WTC11 (cell line): ENCODE results near the gene SPDYE16. TPM values are rescaled to one million over a fixed set of nuclear protein-coding genes. Genes with fewer than 3 reads are reported as not detected.

ENCODE experiments used
- AFF4 ChIP-seq: sonication (generic); formaldehyde crosslinking; IDR thresholded peaks from 2 replicates; pipeline ENCODE4 v1.8.1; 2023; ENCODE audit warnings: mild to moderate bottlenecking, missing genetic modification reagents, borderline replicate concordance
- AR ChIP-seq: fragments of 250-450 bp; sonication (Bioruptor Pico); IDR thresholded peaks from 2 replicates; pipeline ENCODE4 v1.9.0; 2021; ENCODE audit warnings: mild to moderate bottlenecking
- CREB1 ChIP-seq: sonication (generic); formaldehyde crosslinking; IDR thresholded peaks from 2 replicates; pipeline ENCODE4 v1.8.0; 2023; ENCODE audit warnings: mild to moderate bottlenecking, missing genetic modification reagents
- CTCF ChIP-seq: fragments of 200-600 bp; IDR thresholded peaks from 2 replicates; pipeline ENCODE4 v1.8.0; 2022; ENCODE audit warnings: antibody characterized with exemption
- E2F4 ChIP-seq: sonication (generic); formaldehyde crosslinking; IDR thresholded peaks from 2 replicates; pipeline ENCODE4 v1.8.1; 2022; ENCODE audit warnings: low read depth, mild to moderate bottlenecking, moderate library complexity, missing genetic modification reagents, borderline replicate concordance
- JAZF1 ChIP-seq: fragments of 250-450 bp; sonication (Bioruptor Pico); IDR thresholded peaks from 2 replicates; pipeline ENCODE4 v1.9.0; 2021; ENCODE audit warnings: moderate library complexity, mild to moderate bottlenecking, inconsistent platforms
- MYBL2 ChIP-seq: sonication (generic); formaldehyde crosslinking; IDR thresholded peaks from 2 replicates; pipeline ENCODE4 v1.8.1; 2023; ENCODE audit warnings: mild to moderate bottlenecking, moderate library complexity, missing genetic modification reagents
- NR3C1 ChIP-seq: sonication (generic); formaldehyde crosslinking; conservative IDR thresholded peaks from 2 replicates; pipeline ENCODE4 v1.8.1; 2023; ENCODE audit warnings: low read depth, mild to moderate bottlenecking, missing genetic modification reagents
- PRRX2 ChIP-seq: fragments of 250-450 bp; sonication (Bioruptor Pico); IDR thresholded peaks from 2 replicates; pipeline ENCODE4 v1.8.0; 2021; ENCODE audit warnings: mild to moderate bottlenecking
- RORB ChIP-seq: fragments of 250-450 bp; sonication (Bioruptor Pico); IDR thresholded peaks from 2 replicates; pipeline ENCODE4 v1.9.0; 2021; ENCODE audit warnings: mild to moderate bottlenecking
- SMAD3 ChIP-seq: sonication (generic); formaldehyde crosslinking; IDR thresholded peaks from 2 replicates; pipeline ENCODE4 v1.8.0; 2022; ENCODE audit warnings: missing genetic modification reagents, mild to moderate bottlenecking, borderline replicate concordance
- TCF7 ChIP-seq: sonication (generic); formaldehyde crosslinking; IDR thresholded peaks from 2 replicates; pipeline ENCODE4 v1.8.0; 2022; ENCODE audit warnings: mild to moderate bottlenecking, low read depth, missing genetic modification reagents, moderate library complexity
- TEAD4 ChIP-seq: sonication (generic); formaldehyde crosslinking; IDR thresholded peaks from 2 replicates; pipeline ENCODE4 v1.8.0; 2022; ENCODE audit warnings: mild to moderate bottlenecking, missing genetic modification reagents
- ZBTB43 ChIP-seq: sonication (generic); formaldehyde crosslinking; IDR thresholded peaks from 2 replicates; pipeline ENCODE4 v1.8.1; 2023; ENCODE audit warnings: mild to moderate bottlenecking, missing genetic modification reagents
- ZNF121 ChIP-seq: sonication (generic); formaldehyde crosslinking; IDR thresholded peaks from 2 replicates; pipeline ENCODE4 v1.8.0; 2023; ENCODE audit warnings: missing genetic modification reagents
- ZNF396 ChIP-seq: fragments of 250-450 bp; sonication (Bioruptor Pico); IDR thresholded peaks from 2 replicates; pipeline ENCODE4 v1.8.0; 2021; ENCODE audit warnings: mild to moderate bottlenecking, moderate library complexity, borderline replicate concordance
- ZNF423 ChIP-seq: fragments of 250-450 bp; sonication (Bioruptor Pico); IDR thresholded peaks from 2 replicates; pipeline ENCODE4 v2.1.2; 2022; ENCODE audit warnings: mild to moderate bottlenecking, moderate library complexity
- ZNF425 ChIP-seq: fragments of 250-450 bp; sonication (Bioruptor Pico); conservative IDR thresholded peaks from 2 replicates; pipeline ENCODE4 v1.9.0; 2021; ENCODE audit warnings: mild to moderate bottlenecking
- ZNF532 ChIP-seq: fragments of 250-450 bp; sonication (Bioruptor Pico); IDR thresholded peaks from 2 replicates; pipeline ENCODE4 v1.9.0; 2021; ENCODE audit warnings: mild to moderate bottlenecking, borderline replicate concordance
- total RNA-seq: library from RNA; stranded (reverse); gene quantifications from 3 replicates; pipeline ENCODE4 v1.2.3, GENCODE V29; 2021

SPDYE16 gene
- total RNA-seq, 1 experiment from 2014 or later: not detected

- no peak for TF ChIP-seq CTCF
- TF ChIP-seq ZNF121 (CRISPR knock-in tag): no peak
- TF ChIP-seq TCF7 (CRISPR knock-in tag): no peak
- no peak for TF ChIP-seq E2F4 (CRISPR knock-in tag)
- peak; percentile 56 for TF ChIP-seq TEAD4
- TF ChIP-seq ZNF425 (CRISPR knock-in tag): no peak
- no peak for TF ChIP-seq MYBL2
- no peak for TF ChIP-seq ZNF396
- TF ChIP-seq CREB1 (CRISPR knock-in tag): no peak
- TF ChIP-seq AFF4: no peak
- TF ChIP-seq ZNF532: no peak
- TF ChIP-seq JAZF1 (CRISPR knock-in tag): no peak
- TF ChIP-seq NR3C1 (CRISPR knock-in tag): no peak
- no peak for TF ChIP-seq ZBTB43
- no peak for TF ChIP-seq SMAD3 (CRISPR knock-in tag)
- TF ChIP-seq AR (CRISPR knock-in tag): no peak
- no peak for TF ChIP-seq RORB
- TF ChIP-seq ZNF423 (CRISPR knock-in tag): peak; percentile 42; the same call in 1 of the 2 replicates
- TF ChIP-seq PRRX2 (CRISPR knock-in tag): no peak
Observed at GRCh38 chr7:76509931-76510877, 32.9 kb downstream of the SPDYE16 start, which contains the start of gene UPK3B (continued).
